ENCODE data around the gene FBH1.

Gene FBH1

DNA sequence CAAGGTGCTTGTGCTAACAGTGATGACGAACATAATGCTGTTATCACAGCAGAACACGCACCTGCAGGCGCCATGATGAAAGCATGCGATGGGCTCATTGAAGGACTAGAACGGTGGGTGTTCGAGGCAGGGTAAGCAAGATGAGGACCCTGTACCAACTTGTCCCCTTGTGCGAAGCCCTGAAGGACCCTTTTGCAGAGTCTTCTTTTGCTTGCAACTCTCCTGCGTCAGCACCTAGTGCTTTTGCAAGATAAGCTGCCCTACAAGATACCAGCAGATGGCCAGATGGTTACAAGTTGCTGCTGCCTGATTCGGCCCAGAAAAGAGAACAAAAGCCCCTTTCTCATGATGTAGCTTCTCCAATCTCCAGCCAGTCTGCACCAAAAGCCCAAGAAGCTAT, 91.5 kb downstream of the FBH1 start:
- ATAC-seq, result no peak
- no peak for DNase-seq

DNA sequence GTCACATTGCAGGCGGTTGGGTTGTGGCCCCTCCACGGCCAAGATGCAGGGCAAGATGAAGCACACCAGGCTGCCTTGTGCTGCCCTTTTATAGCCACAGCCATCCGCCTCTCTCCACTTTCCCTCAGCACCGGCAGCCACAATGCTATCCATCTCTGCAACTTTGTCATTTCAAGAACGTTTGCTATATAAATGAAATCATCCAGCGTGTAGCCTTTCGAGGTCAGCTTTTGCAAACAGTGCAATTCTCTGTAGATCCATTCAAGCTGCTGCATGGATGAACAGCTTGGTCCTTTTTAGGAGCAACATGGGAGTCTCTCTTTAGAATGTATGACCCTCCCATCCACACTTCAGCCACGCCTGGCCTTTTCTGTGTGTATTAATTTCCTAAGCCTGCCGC, 93.7 kb downstream of the FBH1 start:
- no peak for DNase-seq
- no peak for ATAC-seq

- no peak for DNase-seq
- ATAC-seq, result no peak
These were observed 95.0 kb downstream of the FBH1 start for GRCh38 chr10:5985029-5985428.
